GM18508 (cell line): ENCODE measurements around the gene VEZT.
"Not testable (repeated sequence)": the region's sequence is repeated elsewhere in the genome, so short reads cannot be mapped to it uniquely, and the experiment has no call there.

Source experiments
- ATAC-seq: cut with Tn5 transposase; IDR thresholded peaks from one replicate; pipeline ENCODE4 v1.9.1; 2021; ENCODE audit warnings: moderate number of reproducible peaks; ENCODE audit not compliant: insufficient read depth, unreplicated experiment

VEZT gene

DNA sequence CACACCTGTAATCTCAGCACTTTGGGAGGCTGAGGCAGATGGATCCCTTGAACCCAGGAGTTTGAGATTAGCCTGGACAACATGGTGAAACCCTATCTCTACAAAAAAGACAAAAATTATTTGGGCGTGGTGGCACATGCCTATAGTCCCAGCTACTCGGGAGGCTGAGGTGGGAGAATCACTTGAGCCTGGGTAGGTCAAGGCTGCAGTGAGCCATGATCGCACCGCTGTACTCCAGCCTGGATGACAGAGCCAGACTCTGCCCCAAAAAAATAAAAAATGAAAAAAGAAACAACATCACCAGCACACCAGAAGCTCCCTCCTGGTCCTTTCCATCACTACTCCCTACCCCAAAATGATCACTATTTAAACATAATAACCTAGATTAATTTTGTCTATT, 2.6 kb downstream of the VEZT start:
- ATAC-seq, result no peak

DNA sequence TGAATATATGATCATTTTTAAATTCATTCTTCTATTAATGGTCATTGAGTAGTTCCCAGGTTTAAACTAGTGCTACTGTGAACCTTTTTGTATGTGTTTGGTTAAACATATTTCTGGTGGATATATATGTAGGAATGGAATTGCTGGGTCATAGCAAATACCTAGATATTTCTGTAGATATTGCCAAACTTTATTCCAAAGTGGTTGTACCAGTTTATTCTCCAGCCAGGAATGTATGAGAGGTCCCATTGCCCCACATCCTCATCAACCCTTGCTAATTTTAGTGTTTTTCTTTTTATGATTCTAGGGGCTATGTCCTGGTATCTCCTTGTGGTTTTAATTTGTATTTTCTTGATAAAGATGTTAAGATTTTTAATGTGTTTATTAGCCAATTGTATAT, 3.1 kb downstream of the VEZT start:
- no peak for ATAC-seq

DNA sequence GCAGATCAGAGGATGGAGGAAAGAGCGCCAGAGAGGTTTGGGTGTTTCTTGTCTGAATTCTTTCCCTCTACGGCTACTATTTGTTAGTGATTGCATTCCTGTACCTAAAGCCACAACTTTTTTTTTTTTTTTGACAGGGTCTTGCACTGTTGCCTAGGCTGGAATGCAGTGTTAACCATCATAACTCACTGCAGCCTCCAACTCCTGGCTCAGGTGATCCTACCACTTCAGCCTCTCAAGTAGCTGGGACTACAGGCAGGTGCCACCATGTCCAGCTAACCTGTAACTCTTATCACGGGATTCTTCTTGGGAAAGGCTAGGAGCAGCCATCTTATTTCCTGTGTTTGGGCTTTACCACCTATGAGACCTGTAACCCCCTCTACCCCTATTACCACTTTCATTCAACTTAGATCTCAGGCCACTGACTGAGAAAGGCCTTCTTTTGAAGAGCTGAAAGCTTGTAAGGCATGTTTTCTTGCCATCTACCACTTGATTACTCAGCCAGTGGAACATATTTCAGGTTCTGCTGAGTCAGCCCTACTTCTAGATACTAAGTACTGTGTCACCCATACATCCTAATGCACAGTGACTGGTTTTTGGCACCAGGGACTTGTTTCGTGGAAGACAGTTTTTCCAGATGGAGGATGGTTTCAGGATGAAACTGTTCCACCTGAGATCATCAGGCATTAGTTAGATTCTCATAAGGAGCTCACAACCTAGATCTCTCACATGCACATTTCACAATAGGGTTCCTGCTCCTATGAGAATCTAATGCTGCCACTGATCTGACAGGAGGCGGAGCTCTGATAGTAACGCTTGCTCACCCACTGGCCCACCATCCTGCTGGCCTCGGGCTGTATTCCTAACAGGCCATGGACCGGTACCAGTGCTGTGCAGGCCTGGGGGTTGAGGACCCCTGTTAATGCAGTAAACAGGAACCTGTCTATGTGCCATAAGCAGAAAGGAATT, 6.9 kb downstream of the VEZT start:
- no peak for ATAC-seq

DNA sequence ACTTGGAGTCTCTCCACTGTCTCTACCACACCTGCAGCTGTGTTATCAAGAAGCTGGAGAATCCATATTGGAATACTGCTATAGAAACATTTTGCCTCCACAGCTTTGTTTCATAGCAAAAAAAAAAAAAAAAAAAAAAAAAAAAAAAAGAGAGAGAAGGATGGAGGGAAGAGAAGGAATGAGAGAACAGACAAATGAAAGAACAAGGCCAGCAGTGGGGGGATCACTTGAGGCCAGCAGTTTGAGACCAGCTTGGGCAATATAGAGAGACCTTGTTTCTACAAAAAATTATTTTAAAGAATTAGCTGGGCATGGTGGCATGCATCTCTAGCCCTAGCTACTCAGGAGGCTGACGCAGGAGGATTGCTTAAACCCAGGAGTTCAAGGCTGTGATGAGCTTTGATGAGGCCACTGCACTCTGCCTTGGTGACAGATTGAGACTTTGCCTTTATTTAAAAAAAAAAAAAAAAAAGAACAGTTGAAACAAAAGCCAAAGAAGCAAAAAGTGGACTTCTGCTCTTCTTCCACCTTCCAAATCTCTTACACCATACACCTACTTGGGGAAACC, 8.1 kb downstream of the VEZT start:
- ATAC-seq, result no peak

DNA sequence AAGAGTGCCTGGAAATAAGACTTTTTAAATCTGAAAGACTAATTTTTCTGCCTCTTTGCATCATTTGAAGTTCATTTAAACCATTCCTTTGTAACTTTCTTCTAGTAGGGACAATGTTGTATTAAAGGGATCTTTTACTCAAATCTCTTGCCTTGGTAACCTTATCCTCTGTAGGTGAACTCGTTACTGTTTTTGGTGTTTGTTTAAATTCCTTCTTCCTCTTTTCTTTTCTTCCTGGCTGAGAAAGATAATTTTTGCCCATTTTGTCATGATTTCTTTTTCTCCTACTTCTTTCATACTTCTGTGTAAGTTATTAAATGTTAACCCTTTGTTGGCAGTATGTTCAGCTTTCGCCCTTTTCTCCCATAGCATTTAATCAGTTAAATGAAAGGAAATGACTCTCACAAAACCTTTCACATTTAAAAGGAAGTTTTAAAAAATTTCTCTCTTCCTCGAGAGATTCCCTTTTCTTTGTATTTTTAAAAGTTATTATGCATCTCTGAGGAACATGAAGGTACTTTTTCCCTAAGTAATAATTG, 10.3 kb downstream of the VEZT start:
- no peak for ATAC-seq

DNA sequence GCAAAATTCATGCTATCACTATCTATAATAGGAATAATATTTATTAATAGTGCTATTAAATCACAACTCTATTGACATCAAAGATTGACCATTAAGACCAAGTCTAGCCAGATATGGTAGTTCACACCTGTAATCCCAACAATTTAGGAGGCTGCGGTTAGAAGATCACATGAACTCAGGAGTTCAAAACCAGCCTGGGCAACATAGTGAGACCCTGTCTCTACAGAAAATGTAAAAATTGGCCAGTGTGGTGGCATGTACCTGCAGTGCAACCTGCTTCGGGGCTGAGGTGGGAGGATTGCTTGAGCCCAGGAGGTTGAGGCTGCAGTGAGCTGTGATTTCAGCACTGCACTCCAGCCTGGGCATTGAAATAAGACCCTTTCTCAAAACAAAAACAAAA, 11.0 kb downstream of the VEZT start:
- no peak for ATAC-seq

DNA sequence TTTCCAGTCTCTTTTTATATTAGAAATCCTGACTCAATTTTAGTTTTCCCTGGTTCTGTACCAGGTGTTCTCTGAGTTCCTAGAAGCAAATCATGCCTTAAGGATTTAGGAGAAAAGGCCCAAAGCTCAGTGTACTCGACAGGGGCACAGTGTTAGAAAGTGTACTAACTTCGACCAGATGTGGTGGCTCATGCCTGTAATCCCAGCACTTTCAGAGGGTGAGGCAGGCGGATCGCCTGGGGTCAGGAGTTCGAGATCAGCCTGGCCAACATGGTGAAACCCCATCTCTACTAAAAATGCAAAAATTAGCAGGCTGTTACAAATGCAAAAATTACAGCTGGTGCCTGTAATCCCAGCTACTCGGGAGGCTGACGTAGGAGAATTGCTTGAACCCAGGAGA, 12.0 kb downstream of the VEZT start:
- no peak for ATAC-seq

DNA sequence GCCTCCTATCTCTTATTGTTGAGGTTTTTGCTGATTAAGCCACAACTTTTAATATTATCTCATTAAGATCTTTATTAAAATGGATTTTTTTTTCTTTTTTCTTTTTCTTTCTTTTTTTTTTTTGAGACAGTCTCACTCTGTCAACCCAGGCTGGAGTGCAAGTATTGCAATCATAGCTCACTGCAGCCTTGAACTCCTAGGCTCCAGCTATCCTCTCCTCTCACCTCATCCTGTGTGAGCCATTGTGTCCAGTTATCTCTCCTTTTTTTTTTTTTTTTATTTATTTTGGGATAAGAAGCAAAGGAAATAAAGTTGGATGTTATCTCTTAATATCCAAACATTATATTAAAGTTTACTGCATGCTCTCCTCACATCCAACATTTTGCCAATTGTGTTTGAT, 12.7 kb downstream of the VEZT start:
- no peak for ATAC-seq

DNA sequence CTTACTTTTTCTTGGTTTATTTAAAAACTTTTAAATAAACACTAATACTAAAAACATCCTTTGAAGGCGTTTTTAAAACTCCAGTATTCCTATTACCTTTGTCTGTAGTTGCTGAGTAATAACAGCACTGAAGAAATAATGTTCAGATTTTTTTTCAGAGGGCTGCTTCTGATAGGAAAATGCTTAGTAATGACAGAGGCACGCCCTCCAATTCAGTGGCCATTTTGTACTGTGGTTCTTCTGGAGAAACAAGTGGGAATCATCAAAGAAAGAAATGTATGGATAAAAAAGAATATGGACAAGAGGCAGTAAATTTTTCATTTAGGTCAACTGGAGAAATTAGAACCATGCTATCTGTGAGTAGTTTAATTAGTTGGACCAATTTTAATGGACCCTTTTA, 13.6 kb downstream of the VEZT start:
- ATAC-seq, result no peak

DNA sequence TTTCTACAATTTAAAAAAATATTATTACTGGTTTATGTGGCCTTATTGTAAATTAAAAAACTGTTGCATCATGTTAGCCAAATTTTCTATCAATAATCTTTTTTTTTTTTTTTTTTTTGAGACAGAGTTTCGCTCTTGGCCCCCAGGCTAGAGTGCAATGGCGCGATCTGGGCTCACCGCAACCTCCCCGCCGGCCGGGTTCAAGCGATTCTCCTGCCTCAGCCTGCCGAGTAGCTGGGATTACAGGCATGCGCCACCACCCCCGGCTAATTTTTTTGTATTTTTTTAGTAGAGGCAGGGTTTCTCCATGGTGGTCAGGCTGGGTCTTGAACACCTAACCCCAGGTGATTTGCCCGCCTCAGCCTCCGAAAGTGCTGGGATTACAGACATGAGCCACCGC, 16.6 kb downstream of the VEZT start:
- ATAC-seq, result not testable (repeated sequence)

DNA sequence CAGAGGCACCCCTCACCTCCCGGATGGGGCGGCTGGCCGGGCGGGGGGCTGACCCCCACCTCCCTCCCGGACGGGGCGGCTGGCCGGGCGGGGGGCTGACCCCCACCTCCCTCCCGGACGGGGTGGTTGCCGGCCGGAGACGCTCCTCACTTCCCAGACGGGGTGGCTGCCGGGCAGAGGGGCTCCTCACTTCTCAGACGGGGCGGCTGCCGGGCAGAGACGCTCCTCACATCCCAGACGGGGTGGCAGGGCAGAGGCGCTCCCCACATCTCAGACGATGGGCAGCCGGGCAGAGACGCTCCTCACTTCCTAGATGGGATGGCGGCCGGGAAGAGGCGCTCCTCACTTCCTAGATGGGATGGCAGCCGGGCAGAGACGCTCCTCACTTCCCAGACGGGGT, 18.0 kb downstream of the VEZT start:
- not testable (repeated sequence) for ATAC-seq

DNA sequence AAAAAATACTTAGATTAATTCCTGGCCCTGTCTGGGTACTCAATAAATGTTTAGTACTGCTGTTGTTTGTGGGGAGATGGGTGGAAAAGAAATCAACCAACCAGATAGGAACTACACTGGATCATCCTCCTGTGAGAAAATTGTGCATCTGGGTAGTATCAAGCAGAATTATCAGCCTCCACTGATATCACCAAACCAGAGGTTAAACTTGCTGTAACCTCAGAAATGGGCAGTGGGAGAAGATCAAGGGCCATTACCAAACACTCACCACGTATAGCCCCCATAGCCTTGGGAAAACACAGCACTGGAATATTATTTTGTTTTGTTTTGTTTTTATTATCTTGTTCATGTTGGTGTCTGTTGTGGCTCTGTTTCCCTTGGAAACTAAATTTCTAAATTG, 19.7 kb downstream of the VEZT start:
- no peak for ATAC-seq

DNA sequence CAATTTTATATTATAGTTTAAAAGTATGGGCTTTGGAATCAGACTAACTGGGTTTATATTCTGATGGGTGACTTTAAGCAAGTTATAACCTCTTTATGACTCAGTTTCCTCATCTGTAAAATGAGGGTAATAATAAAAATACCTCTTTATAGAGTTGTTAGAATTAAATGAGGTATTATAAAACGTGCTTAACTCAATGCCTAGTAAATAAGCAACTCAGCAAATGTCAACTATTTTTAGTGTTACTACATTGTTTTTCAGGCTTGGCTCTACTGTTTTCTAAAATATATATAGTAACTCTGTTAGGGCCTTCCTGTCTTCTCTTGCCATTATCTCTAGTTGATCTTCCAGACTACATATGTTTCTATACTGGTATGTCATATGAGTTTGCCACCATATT, 20.5 kb downstream of the VEZT start:
- ATAC-seq, result no peak

DNA sequence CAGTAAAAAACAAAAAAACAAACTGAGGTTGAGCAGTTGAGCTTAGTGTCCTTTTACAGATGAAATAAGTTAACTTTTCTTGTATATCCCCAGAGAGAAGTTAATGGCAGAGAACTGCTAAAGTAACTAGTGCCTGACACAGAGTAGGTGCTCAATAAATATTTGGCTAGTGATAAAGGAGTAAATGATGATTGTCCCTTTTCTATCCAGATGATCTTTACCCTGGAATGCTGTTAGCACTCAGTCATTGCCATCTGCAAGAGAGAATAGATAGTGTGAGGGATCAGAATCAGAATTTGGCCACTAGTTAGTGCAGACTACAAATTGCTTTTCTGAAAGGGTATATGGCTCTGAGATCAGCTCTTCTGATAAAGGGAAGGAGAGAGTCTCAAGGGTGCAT, 21.6 kb downstream of the VEZT start:
- ATAC-seq, result no peak

DNA sequence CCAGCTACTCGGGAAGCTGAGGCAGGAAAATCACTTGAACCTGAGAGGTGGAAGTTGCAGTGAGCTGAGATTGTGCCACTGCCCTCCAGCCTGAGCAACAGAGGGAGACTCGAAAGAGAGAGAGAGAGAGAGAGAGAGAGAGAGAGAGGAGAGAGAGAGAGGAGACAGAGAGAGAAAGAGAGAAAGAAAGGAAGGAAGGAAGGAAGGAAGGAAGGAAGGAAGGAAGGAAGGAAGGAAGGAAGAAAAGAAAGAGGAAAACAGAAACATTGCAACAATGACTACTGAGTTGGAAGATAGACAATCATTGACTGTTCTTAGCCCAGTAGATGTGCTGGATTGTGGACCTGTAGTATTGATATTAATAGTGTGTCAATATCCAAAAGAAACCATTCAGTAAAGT, 22.2 kb downstream of the VEZT start:
- not testable (repeated sequence) for ATAC-seq

DNA sequence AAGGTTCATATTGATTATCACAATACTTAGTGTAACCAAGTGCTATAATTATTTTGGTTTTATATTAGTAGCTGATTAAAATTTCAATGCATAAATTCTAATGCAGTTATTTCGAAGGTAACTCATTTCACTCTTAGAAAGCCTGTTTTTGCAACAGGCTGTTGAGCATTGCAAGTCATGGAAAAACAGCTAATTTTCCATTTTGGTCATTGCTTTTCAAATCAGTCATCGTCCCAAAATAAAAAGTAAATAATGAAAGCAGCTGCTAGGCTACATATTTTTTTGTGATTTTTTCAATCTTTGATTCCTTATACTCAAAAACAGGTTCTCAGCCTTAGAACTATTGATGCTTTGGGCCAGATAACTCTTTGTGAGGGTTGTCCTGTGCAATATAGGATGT, 22.9 kb downstream of the VEZT start:
- no peak for ATAC-seq

DNA sequence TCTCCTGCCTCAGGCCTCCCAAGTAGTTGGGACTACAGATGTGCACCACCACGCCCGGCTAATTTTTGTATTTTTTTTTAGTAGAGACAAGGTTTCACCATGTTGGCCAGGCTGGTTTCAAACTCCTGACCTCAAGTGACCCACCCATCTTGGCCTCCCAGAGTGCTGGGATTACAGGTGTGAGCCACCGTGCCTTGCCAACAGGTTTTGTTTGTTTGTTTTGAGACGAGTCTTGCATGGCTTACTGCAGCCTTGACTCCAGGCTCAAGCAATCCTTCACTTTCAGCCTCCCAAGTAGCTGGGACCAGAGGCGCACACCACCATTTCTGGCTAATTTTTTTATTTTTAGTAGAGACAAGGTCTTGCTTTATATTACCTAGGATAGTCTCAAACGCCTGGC, 23.5 kb downstream of the VEZT start:
- not testable (repeated sequence) for ATAC-seq

DNA sequence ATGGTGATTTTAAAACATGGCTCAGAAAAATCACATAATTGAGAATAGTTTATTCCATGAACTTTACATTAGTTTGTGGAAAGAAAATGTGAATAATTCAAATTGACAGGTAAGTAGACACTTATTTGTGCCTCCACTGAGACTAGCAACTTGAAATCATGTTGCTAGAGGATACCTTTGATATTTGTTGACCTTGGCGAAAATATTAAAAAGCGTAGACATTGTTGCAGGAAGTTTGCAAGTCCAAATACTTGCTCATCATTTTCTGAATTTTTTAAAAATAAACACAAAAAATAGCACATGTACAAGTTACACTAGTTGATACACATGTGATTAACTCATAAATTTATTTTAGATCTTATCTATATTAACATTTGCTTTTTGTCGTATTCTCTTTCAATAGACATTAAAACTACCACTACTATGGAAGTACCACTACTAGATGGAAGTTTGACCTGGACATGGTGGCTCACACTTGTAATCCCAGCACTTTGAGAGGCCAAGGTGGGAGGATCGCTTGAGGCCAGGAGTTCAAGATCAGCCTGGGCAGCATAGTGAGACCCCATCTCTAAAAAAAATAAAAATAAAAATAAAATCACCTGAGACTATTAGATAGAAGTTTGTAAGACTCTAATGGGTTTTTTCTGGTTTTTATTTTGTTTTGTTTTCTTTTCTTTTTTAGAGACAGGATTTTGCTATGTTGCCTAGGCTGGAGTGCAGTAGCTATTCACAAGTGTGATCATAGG, 24.3 kb downstream of the VEZT start:
- no peak for ATAC-seq

DNA sequence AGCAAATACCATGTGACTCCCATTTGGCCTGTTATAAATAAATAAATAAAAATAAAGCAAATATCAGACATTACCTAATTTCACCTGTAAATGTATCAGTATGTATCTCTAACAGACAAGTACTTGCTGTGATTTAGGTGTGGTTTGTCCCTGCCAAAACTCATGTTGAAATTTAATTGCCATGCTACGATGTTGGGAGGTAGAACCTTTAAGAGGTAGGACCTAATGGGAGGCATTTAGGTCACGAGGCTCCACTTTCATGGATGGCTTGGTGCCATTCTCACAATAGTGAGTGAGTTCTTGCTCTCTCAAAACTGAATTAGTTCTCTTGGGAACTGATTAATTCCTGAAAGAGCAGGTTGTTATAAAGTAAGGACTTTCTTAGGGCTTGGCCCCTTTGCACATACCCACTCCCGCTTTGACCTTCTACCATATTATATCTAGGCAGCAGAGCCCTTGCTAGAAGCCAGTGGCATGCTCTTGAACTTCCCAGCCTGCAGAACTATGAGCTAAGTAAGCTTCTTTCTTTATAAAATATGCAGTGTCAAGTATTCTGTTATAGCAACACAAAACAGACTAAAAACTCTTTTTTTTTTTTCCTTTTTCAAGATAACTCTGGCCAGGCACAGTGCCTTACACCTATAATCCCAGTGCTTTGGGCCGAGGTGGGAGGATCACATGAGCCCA, 26.0 kb downstream of the VEZT start:
- no peak for ATAC-seq

DNA sequence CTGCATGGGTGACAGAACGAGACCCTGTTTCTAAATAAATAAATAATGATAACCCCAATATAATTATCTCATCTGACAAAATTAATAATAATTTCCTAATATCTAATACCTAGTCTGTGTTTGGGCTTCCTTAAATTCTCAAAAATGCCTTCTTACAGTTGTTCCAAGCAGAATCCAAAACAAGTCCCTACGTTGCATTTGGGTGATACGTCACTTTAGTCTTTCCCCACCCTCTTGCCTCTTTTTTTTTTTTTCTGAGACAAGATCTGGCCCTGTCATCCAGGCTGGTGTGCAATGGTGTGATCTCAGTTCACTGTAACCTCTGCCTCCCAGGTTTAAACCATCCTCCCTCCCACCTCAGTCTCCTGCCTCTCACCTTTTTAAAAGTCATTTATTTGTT, 26.7 kb downstream of the VEZT start:
- ATAC-seq, result no peak
